PC-3 (cell line): Measurements from ENCODE around the gene CEACAM21. TPM values are rescaled to one million over a fixed set of nuclear protein-coding genes. Genes with fewer than 3 reads are reported as not detected.

Source experiments
- ATAC-seq: fragments of 200-7000 bp; cut with Tn5 transposase; 2 replicates; pipeline ENCODE4 v1.9.1; 2020; ENCODE audit warnings: mild to moderate bottlenecking, moderate library complexity
- BruUV-seq: library from RNA; stranded (reverse); fragments of 400-500 nt; replicated peaks from 2 replicates; lab custom pipeline; 2021; lab: Mats Ljungman, UMichigan
- CTCF ChIA-PET: fragments of 300-600 bp; sonication (Branson Sonifier 250); formaldehyde crosslinking; loops from one replicate; lab custom pipeline; 2022; ENCODE audit warnings: antibody characterized with exemption; lab: Charles Lee
- POLR2A ChIA-PET: fragments of 300-600 bp; sonication (Branson Sonifier 250); formaldehyde crosslinking; loops from one replicate; lab custom pipeline; 2022; ENCODE audit warnings: antibody characterized with exemption; ENCODE audit not compliant: unreplicated experiment; lab: Charles Lee
- DNase-seq: peaks from one replicate; pipeline ENCODE4 v3.0.0-alpha.2; 2015
- H2AFZ ChIP-seq: fragments of 300-600 bp; sonication (generic); 2 replicates; pipeline ENCODE4 v1.6.0; 2016; ENCODE audit warnings: antibody characterized with exemption, low read length
- H3F3A ChIP-seq: fragments of 300-600 bp; sonication (generic); one replicate; pipeline ENCODE4 v1.6.0; 2017; ENCODE audit warnings: antibody characterized with exemption, low read length, control low read depth, mild to moderate bottlenecking; ENCODE audit not compliant: unreplicated experiment
- H3K27ac ChIP-seq: fragments of 300-600 bp; sonication (generic); 2 replicates; pipeline ENCODE4 v1.5.1; 2016; ENCODE audit warnings: mild to moderate bottlenecking, low read length
- H3K27me3 ChIP-seq: fragments of 300-600 bp; sonication (generic); 2 replicates; pipeline ENCODE4 v1.6.1; 2016; ENCODE audit warnings: low read length, mixed read lengths
- H3K36me3 ChIP-seq: fragments of 300-600 bp; sonication (generic); 2 replicates; pipeline ENCODE4 v1.6.1; 2016; ENCODE audit warnings: low read depth, mixed run types, low read length, mixed read lengths
- H3K4me1 ChIP-seq: fragments of 300-600 bp; sonication (generic); 2 replicates; pipeline ENCODE4 v1.5.1; 2016; ENCODE audit warnings: low read length; ENCODE audit not compliant: insufficient read depth
- H3K4me2 ChIP-seq: fragments of 300-600 bp; sonication (generic); 2 replicates; pipeline ENCODE4 v1.6.0; 2016; ENCODE audit warnings: low read length
- H3K4me3 ChIP-seq: fragments of 300-600 bp; sonication (generic); 2 replicates; pipeline ENCODE4 v1.5.1; 2016; ENCODE audit warnings: mild to moderate bottlenecking, low read length, mixed read lengths
- H3K79me2 ChIP-seq: fragments of 300-600 bp; sonication (generic); 2 replicates; pipeline ENCODE4 v1.6.1; 2017; ENCODE audit warnings: low read length, mixed read lengths
- H3K9ac ChIP-seq: fragments of 300-600 bp; sonication (generic); 2 replicates; pipeline ENCODE4 v1.6.0; 2016; ENCODE audit warnings: mild to moderate bottlenecking, low read length
- H3K9me2 ChIP-seq: fragments of 300-600 bp; sonication (generic); replicated peaks from 2 replicates; pipeline ENCODE4 v1.6.1; 2016; ENCODE audit warnings: mixed run types, low read length, mixed read lengths
- H3K9me3 ChIP-seq: fragments of 300-600 bp; sonication (generic); 2 replicates; pipeline ENCODE4 v1.6.1; 2016; ENCODE audit warnings: low read length, mixed read lengths
- H4K20me1 ChIP-seq: fragments of 300-600 bp; sonication (generic); 2 replicates; pipeline ENCODE4 v1.6.1; 2016; ENCODE audit warnings: low read length, mixed read lengths
- EZH2 ChIP-seq: fragments of 300-600 bp; sonication (generic); IDR thresholded peaks from one replicate; pipeline ENCODE4 v1.6.1; 2017; ENCODE audit warnings: antibody characterized with exemption, mild to moderate bottlenecking, low read length; ENCODE audit not compliant: unreplicated experiment
- EZH2phosphoT487 ChIP-seq: fragments of 300-600 bp; sonication (generic); IDR thresholded peaks from 2 replicates; pipeline ENCODE4 v1.6.1; 2018; ENCODE audit warnings: mild to moderate bottlenecking, antibody characterized with exemption, low read length, borderline replicate concordance
- intact Hi-C: fragments of 100-400 bp; cut with micrococcal nuclease; formaldehyde crosslinking; loops from 2 replicates; pipeline ENCODE4 v1.9.0; 2023
- total RNA-seq: library from RNA; depleted of rRNA; stranded (reverse); fragments of >200 nt; gene quantifications from 2 replicates; pipeline ENCODE4 v1.2.3, GENCODE V29; 2014
- TF ChIP-seq, protein P1 (sequence below): fragments of 300-600 bp; sonication (generic); conservative IDR thresholded peaks from 2 replicates; pipeline ENCODE4 v1.5.1; 2017; ENCODE audit warnings: antibody characterized with exemption, low read depth, mild to moderate bottlenecking, low read length

Gene CEACAM21
- total RNA-seq, 1 experiment from 2014 or later = not detected

GRCh38 chr19:41545547-41545946 lies 30.4 kb upstream of the CEACAM21 start:
- Histone ChIP-seq H3K27ac (no peak overlapping the region), H3K9me3 (no peaks in the 10 kb centered on the region), H3K4me1 (no peaks in the 10 kb centered on the region; the same call in 1 of the 2 replicates), H3K4me3 (no peak overlapping the region), H3K9ac (no peak overlapping the region), H3K27me3 (peaks cover 27% of the 10 kb centered on the region), H4K20me1 (no peaks in the 10 kb centered on the region), H3K79me2 (no peaks in the 10 kb centered on the region), H3K9me2 (no peaks in the 10 kb centered on the region), H2AFZ (no peak overlapping the region), H3K36me3 (no peaks in the 10 kb centered on the region), H3F3A (no peaks in the 10 kb centered on the region), H3K4me2 (no peak overlapping the region)
- intact Hi-C loops = no loop called here
- no TSS peak for BruUV-seq
- ATAC-seq (no peak), DNase-seq (no peak)
- TF ChIP-seq EZH2phosphoT487 (no peak), EZH2 (no peak)
- TF ChIP-seq, protein P1, sequence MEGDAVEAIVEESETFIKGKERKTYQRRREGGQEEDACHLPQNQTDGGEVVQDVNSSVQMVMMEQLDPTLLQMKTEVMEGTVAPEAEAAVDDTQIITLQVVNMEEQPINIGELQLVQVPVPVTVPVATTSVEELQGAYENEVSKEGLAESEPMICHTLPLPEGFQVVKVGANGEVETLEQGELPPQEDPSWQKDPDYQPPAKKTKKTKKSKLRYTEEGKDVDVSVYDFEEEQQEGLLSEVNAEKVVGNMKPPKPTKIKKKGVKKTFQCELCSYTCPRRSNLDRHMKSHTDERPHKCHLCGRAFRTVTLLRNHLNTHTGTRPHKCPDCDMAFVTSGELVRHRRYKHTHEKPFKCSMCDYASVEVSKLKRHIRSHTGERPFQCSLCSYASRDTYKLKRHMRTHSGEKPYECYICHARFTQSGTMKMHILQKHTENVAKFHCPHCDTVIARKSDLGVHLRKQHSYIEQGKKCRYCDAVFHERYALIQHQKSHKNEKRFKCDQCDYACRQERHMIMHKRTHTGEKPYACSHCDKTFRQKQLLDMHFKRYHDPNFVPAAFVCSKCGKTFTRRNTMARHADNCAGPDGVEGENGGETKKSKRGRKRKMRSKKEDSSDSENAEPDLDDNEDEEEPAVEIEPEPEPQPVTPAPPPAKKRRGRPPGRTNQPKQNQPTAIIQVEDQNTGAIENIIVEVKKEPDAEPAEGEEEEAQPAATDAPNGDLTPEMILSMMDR = no peak
- CTCF ChIA-PET = no interaction called here
- POLR2A ChIA-PET = no interaction called here

DNA sequence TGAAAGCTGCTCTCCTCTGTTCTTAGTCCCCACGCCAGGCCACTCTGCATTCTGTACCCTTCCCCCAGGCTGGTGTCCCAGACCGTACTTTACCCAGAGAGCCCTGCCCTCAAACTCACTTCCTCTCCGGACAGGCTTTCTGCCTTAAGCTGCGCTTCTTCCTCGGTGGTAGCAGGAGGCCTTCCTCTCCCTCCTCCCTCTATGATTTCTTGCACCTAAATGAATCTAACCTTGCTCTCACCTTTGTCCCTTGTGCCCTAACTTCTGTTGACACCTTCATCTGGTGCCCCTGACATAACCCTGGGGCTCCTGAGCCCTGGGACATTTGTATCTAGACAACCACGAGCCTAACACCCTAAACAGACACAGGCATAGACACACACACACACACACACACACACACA lies 29.6 kb upstream of the CEACAM21 start:
- TF ChIP-seq EZH2phosphoT487 = no peak
- TF ChIP-seq, protein P1 = no peak
- TF ChIP-seq EZH2 = no peak
- H3K9me3 ChIP-seq = no peaks in the 10 kb centered on the region
- H3K9me2 ChIP-seq = no peaks in the 10 kb centered on the region
- BruUV-seq = no TSS peak
- H3K4me3 ChIP-seq = no peak overlapping the region
- H3K79me2 ChIP-seq = no peaks in the 10 kb centered on the region
- no peak overlapping the region for H3K9ac ChIP-seq
- no peaks in the 10 kb centered on the region for H4K20me1 ChIP-seq
- H3K27ac ChIP-seq = no peak overlapping the region
- no peak for DNase-seq
- ATAC-seq = no peak
- no peak overlapping the region for H2AFZ ChIP-seq
- ChIA-PET CTCF (no interaction called here), POLR2A (no interaction called here)
- no peak overlapping the region for H3K4me2 ChIP-seq
- peaks cover 27% of the 10 kb centered on the region for H3K27me3 ChIP-seq
- intact Hi-C loops = no loop called here
- no peaks in the 10 kb centered on the region; the same call in 1 of the 2 replicates for H3K4me1 ChIP-seq
- no peaks in the 10 kb centered on the region for H3F3A ChIP-seq
- no peaks in the 10 kb centered on the region for H3K36me3 ChIP-seq

DNA sequence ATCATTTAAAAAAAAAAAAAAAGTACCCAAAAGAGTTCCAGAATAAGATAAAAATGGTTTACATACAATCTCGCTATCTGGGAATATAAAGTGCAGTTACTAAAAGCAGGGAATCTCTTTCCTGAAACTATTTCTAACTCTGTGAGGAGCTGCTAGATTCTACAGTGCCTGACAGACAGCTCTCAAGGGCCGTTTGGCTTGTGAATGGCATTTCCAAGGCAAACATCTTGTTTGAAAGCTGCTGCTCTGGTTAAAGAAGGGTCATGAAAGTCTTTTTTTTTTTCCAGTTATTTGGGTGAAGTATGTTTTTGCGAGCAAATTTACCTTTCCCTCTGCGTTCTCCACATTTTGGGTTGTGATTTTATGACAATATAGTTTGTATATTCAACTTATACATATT lies 29.0 kb upstream of the CEACAM21 start:
- ATAC-seq = no peak
- Histone ChIP-seq H3K36me3 (no peaks in the 10 kb centered on the region), H3F3A (no peaks in the 10 kb centered on the region), H3K9ac (no peak overlapping the region), H2AFZ (no peak overlapping the region), H4K20me1 (no peaks in the 10 kb centered on the region), H3K4me2 (no peak overlapping the region), H3K27ac (no peak overlapping the region), H3K4me3 (no peak overlapping the region), H3K9me2 (no peaks in the 10 kb centered on the region), H3K4me1 (no peaks in the 10 kb centered on the region; the same call in 1 of the 2 replicates), H3K9me3 (no peaks in the 10 kb centered on the region), H3K79me2 (no peaks in the 10 kb centered on the region), H3K27me3 (peaks cover 27% of the 10 kb centered on the region)
- TF ChIP-seq EZH2phosphoT487 (no peak), EZH2 (no peak)
- TF ChIP-seq, protein P1 = no peak
- DNase-seq = no peak
- ChIA-PET CTCF (no interaction called here), POLR2A (no interaction called here)
- no TSS peak for BruUV-seq
- intact Hi-C loops = no loop called here
